Parathyroid adenoma (tissue), 2 donors: Measurements from ENCODE around the gene FBXL17.

Source experiments
- H2AFZ ChIP-seq: fragments of 300-600 bp; sonication (generic); one replicate; pipeline ENCODE4 v1.7.0; 2017; ENCODE audit warnings: antibody characterized with exemption, mild to moderate bottlenecking
- H3K27ac ChIP-seq: fragments of 300-600 bp; sonication (generic); one replicate; pipeline ENCODE4 v1.7.0; 2017
- H3K27me3 ChIP-seq: fragments of 300-600 bp; sonication (generic); one replicate; pipeline ENCODE4 v1.7.0; 2017; ENCODE audit warnings: low read length; ENCODE audit not compliant: control insufficient read depth, insufficient read depth
- H3K36me3 ChIP-seq: fragments of 300-600 bp; sonication (generic); one replicate; pipeline ENCODE4 v1.7.0; 2017; ENCODE audit warnings: low read length; ENCODE audit not compliant: control insufficient read depth, insufficient read depth
- H3K4me1 ChIP-seq: fragments of 300-600 bp; sonication (generic); one replicate; pipeline ENCODE4 v1.7.0; 2017; ENCODE audit warnings: control low read depth
- H3K4me2 ChIP-seq: fragments of 300-600 bp; sonication (generic); one replicate; pipeline ENCODE4 v1.7.0; 2017; ENCODE audit warnings: low read length
- H3K4me3 ChIP-seq: fragments of 300-600 bp; sonication (generic); one replicate; pipeline ENCODE4 v1.7.0; 2017; ENCODE audit warnings: low read depth, low read length
- H3K79me2 ChIP-seq: fragments of 300-600 bp; sonication (generic); one replicate; pipeline ENCODE4 v1.7.0; 2017; ENCODE audit warnings: control low read depth
- H3K9ac ChIP-seq: fragments of 300-600 bp; sonication (generic); one replicate; pipeline ENCODE4 v1.7.0; 2017; ENCODE audit warnings: mild to moderate bottlenecking
- H3K9me3 ChIP-seq: fragments of 300-600 bp; sonication (generic); one replicate; pipeline ENCODE4 v1.7.0; 2017; ENCODE audit warnings: low read length; ENCODE audit not compliant: control insufficient read depth
- TF ChIP-seq, protein P1 (sequence below): fragments of 300-600 bp; sonication (generic); IDR thresholded peaks from one replicate; pipeline ENCODE4 v1.7.0; 2017; ENCODE audit warnings: antibody characterized with exemption, mild to moderate bottlenecking
- donor health status: primary hyperparathyroidism.

Gene FBXL17

DNA sequence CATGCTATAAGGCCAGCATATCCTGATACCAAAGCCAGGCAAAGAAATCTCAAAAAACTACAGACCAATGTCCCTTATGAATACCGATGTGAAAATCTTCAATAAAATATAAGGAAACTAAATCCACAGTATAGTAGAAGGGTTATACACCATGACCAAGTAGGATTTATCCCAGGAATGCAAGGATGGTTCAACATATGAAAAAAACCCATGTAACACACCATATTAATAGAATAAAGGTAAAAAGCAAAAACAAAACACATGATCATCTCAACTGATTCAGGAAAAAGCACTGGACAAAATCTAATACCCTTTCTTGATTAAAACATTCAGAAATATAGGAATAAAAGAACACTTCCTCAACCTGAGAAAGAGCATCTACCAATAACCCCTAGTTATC is 6.1 kb downstream of the FBXL17 start:
- TF ChIP-seq, protein P1, sequence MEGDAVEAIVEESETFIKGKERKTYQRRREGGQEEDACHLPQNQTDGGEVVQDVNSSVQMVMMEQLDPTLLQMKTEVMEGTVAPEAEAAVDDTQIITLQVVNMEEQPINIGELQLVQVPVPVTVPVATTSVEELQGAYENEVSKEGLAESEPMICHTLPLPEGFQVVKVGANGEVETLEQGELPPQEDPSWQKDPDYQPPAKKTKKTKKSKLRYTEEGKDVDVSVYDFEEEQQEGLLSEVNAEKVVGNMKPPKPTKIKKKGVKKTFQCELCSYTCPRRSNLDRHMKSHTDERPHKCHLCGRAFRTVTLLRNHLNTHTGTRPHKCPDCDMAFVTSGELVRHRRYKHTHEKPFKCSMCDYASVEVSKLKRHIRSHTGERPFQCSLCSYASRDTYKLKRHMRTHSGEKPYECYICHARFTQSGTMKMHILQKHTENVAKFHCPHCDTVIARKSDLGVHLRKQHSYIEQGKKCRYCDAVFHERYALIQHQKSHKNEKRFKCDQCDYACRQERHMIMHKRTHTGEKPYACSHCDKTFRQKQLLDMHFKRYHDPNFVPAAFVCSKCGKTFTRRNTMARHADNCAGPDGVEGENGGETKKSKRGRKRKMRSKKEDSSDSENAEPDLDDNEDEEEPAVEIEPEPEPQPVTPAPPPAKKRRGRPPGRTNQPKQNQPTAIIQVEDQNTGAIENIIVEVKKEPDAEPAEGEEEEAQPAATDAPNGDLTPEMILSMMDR = no peak
- H2AFZ ChIP-seq = no peak overlapping the region

DNA sequence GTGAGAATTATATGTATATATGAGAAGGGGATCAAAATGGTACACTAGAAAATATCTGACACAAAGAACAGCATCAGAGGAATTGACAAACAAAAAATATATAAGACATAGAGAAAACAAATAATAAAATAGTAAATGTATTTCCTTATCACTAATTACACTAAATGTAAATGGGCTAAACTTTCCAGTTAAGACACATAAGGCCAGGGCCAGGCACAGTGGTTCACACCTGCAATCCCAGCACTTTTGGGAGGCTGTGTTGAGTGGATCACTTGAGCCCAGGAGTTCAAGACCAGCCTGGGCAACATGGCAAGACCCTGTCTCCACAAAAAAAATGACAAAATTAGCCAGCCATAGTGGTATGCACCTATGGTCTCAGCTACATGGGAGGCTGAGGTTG is 8.5 kb downstream of the FBXL17 start:
- Histone ChIP-seq H3K36me3 (no peaks in the 10 kb centered on the region), H3K9ac (no peak overlapping the region), H3K27ac (no peak overlapping the region), H3K4me2 (no peak overlapping the region), H3K79me2 (peaks cover 15% of the 10 kb centered on the region), H3K9me3 (peaks cover 5% of the 10 kb centered on the region), H3K27me3 (no peaks in the 10 kb centered on the region), H3K4me3 (no peak overlapping the region), H3K4me1 (peaks cover 6% of the 10 kb centered on the region), H2AFZ (no peak overlapping the region)
- TF ChIP-seq, protein P1 = no peak

More for the DNA sequence above, 6.1 kb downstream of the FBXL17 start:
- Histone ChIP-seq H3K36me3 (no peaks in the 10 kb centered on the region), H3K27me3 (no peaks in the 10 kb centered on the region), H3K4me3 (no peak overlapping the region), H3K4me2 (no peak overlapping the region), H3K79me2 (peaks cover 17% of the 10 kb centered on the region), H3K27ac (no peak overlapping the region), H3K9ac (no peak overlapping the region), H3K4me1 (peaks cover 4% of the 10 kb centered on the region), H3K9me3 (peaks cover 5% of the 10 kb centered on the region)

DNA sequence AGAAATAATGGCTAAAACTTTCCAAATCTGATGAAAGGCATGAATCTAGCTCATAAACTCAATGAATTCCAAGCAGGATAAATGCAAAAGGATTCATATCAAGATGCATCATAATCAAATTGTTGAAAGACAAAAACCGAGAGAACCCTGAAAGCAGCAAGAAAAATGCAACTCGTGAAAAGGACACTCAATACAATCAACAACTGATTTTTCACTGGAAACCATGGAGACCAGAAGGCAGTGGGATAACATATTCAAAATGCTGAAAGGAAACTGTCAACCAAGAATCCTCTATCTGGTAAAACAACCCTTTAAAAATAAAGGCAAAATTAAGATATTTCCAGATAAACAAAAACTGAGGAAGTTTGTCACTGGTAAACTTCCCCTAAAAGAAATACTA is 9.5 kb downstream of the FBXL17 start:
- H3K36me3 ChIP-seq = no peaks in the 10 kb centered on the region
- no peak overlapping the region for H2AFZ ChIP-seq
- H3K9ac ChIP-seq = no peak overlapping the region
- peaks cover 5% of the 10 kb centered on the region for H3K9me3 ChIP-seq
- peaks cover 8% of the 10 kb centered on the region for H3K4me1 ChIP-seq
- TF ChIP-seq, protein P1 = no peak
- H3K79me2 ChIP-seq = peaks cover 15% of the 10 kb centered on the region
- no peak overlapping the region for H3K4me3 ChIP-seq
- H3K27me3 ChIP-seq = no peaks in the 10 kb centered on the region
- no peak overlapping the region for H3K4me2 ChIP-seq
- no peak overlapping the region for H3K27ac ChIP-seq

DNA sequence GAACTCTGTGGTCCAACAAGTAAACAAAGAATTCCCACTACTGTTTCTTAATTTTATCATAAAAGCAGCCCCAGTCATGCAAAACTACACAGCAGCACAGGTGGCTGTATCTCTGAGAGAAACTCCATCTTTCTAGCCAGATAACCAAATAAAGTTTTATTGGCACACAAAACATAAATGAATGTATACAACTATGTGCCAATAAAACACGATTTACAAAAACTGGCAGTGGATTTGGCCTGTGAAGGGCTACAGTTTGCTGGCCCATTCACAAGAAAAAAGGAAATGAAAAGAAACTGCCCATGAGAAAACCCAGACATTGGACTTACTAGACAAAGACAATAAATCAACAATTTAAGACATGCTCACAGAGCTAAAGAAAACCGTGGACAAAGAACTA is 10.6 kb downstream of the FBXL17 start:
- peaks cover 5% of the 10 kb centered on the region for H3K9me3 ChIP-seq
- H3K4me2 ChIP-seq = no peak overlapping the region
- no peak overlapping the region for H3K9ac ChIP-seq
- H3K4me1 ChIP-seq = peaks cover 12% of the 10 kb centered on the region
- no peak overlapping the region for H2AFZ ChIP-seq
- peaks cover 15% of the 10 kb centered on the region for H3K79me2 ChIP-seq
- TF ChIP-seq, protein P1 = no peak
- no peaks in the 10 kb centered on the region for H3K27me3 ChIP-seq
- no peak overlapping the region for H3K4me3 ChIP-seq
- no peaks in the 10 kb centered on the region for H3K36me3 ChIP-seq
- no peak overlapping the region for H3K27ac ChIP-seq

DNA sequence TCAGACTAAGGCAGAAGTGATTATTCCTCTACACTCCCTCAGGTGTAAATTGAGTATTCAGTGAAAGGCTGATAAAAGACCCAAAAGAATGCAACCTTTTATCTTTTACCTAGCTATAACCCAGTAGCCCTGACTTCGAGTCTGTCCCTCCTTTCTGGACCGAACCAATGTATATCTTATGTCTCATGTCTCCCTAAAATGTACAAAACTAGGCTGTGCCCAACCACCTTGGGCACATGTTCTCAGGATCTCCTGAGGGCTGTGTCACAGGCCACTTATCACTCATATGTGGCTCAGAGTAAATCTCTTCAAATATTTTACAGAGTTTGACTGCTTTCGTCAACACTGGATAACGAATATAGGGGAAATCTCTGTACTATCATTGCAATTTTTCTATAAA is 12.7 kb downstream of the FBXL17 start:
- Histone ChIP-seq H3K36me3 (no peaks in the 10 kb centered on the region), H3K4me2 (no peak overlapping the region)

More for the DNA sequence above, 12.7 kb downstream of the FBXL17 start:
- Histone ChIP-seq H2AFZ (peak overlapping the region; percentile 19), H3K79me2 (peaks cover 13% of the 10 kb centered on the region), H3K9ac (no peak overlapping the region), H3K27me3 (no peaks in the 10 kb centered on the region), H3K4me1 (peaks cover 12% of the 10 kb centered on the region), H3K27ac (peak overlapping the region; percentile 74), H3K9me3 (peaks cover 5% of the 10 kb centered on the region), H3K4me3 (no peak overlapping the region)
- TF ChIP-seq, protein P1 = no peak
